GM13976 (cell line): ENCODE measurements around the gene MPRIP.

ENCODE experiments used
- DNase-seq: peaks from one replicate; pipeline ENCODE4 v3.0.0; 2012; ENCODE audit warnings: low spot score
- in situ Hi-C: fragments of 300-500 bp; cut with MboI; formaldehyde crosslinking; loops from one replicate; pipeline ENCODE4 v1.12.0; 2022; ENCODE audit warnings: low sequenced_read_pairs, mixed read lengths, inconsistent platforms; ENCODE audit not compliant: unreplicated experiment
- TF ChIP-seq, protein P1 (sequence below): IDR thresholded peaks from 2 replicates; pipeline ENCODE4 v1.5.1; 2012; ENCODE audit warnings: borderline replicate concordance, mild to moderate bottlenecking; ENCODE audit not compliant: insufficient read depth; ENCODE audit errors: extremely low read depth, missing control alignments, control extremely low read depth

The MPRIP gene

DNA sequence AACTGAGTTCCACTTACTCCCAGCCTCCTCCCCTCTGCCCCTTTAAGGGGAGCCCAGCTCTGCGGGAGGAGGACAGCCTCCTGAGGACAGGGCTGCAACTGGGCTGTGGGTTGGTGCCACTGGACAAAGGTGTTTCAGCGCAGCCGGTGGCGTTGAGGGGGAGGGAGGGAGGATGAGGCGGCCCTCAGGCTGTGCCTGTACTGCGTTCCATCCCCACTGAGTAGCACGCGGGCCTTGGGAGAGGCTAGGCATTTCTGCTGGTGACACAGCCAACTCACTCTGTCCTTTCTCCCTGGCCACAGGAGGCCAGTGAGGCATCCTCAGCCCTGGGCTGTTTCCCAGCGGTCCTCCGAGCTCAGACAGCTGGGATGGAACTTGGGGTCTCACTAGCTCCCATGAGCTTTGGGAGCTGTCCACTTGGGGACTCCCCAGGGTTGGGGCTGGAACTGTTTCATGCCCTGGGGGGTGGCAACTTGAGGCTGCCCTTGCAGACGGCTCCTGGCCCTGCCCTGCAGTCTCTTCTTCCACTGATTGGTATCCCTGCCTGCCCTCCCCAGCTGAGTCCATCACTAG, 70.5 kb downstream of the MPRIP start:
- in situ Hi-C loops, result loop anchor here (10.0 kb wide), 1 partner anchor 62 kb away; no protein-coding TSS in a partner anchor
- DNase-seq, result no peak
- TF ChIP-seq, protein P1, sequence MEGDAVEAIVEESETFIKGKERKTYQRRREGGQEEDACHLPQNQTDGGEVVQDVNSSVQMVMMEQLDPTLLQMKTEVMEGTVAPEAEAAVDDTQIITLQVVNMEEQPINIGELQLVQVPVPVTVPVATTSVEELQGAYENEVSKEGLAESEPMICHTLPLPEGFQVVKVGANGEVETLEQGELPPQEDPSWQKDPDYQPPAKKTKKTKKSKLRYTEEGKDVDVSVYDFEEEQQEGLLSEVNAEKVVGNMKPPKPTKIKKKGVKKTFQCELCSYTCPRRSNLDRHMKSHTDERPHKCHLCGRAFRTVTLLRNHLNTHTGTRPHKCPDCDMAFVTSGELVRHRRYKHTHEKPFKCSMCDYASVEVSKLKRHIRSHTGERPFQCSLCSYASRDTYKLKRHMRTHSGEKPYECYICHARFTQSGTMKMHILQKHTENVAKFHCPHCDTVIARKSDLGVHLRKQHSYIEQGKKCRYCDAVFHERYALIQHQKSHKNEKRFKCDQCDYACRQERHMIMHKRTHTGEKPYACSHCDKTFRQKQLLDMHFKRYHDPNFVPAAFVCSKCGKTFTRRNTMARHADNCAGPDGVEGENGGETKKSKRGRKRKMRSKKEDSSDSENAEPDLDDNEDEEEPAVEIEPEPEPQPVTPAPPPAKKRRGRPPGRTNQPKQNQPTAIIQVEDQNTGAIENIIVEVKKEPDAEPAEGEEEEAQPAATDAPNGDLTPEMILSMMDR, result no peak

DNA sequence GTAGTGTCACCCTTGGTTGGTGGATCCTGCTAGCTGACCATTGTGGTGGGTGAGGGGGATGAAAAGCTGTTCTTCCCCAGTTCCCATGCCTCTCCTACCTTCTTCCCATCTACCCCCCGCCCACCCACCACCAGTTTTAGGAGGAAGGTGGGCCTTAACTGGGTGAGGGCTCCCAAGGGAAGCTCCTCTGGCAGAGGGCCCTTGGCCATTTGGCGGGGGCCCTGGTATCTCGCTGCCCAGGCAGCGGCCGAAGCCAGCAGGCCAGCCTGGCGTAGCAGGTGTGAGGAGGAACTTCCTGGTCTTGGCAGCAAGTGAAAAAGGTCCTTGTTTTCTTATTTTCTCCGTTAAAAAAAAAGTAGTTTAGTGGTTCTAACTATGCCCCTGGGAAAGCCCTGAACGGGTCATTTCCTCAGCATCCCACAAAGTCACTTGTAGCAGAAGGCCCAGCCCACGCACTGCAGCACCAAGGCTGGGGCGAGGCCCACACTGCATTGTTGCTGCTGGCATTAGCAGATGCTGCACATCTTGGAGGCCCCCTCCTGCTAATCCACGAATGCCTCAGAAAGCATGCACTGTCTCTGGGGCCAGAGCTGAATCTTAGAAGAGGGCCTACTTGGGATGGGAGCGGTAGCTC, 72.5 kb downstream of the MPRIP start:
- DNase-seq, result peak; percentile 62
- TF ChIP-seq, protein P1, result no peak
- in situ Hi-C loops, result loop anchor here (10.0 kb wide), 1 partner anchor 60 kb away; no protein-coding TSS in a partner anchor

DNA sequence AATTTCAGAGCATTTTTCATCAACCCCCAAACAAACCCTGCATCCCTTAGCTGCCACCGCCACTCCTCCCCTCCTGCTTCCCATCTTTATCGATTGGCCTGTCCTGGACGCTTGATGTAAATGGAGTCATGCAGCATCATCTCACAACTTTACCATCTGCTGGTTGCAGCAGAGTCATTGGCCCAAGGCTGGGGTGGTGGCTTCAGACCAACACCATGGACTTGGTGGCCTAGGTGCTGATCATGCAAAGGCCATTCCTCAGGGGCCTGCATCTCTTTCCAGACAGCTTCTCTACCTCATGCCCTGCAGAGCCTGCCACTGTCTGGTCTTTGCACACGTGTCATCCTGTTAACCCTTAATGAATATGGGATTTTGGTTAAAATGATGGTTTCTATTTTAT, 73.4 kb downstream of the MPRIP start:
- in situ Hi-C loops, result loop anchor here (10.0 kb wide), 1 partner anchor 59 kb away; no protein-coding TSS in a partner anchor
- TF ChIP-seq, protein P1, result no peak

DNA sequence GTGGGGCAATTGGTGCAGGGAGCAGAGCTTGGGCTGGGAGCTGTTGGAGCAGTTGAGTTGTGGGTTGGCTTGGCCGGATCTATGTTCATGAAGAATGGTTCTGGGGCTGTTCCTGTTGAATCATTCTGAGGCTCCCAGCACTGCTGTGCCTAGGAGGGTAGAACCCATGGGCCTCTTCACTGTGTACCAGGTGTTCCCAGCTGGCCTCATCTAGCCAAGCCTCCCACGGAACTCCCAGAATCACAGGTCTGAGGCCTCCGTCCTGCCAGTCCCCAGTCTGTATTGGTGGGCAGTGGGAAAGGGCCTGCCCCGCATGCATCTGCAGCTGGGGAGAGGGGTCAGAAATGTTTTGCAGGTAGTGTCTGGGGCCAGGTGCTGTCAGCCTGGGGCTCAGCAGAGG, 74.1 kb downstream of the MPRIP start:
- TF ChIP-seq, protein P1, result no peak
- no peak for DNase-seq
- in situ Hi-C loops, result loop anchor here (10.0 kb wide), 1 partner anchor 58 kb away; no protein-coding TSS in a partner anchor

More for the DNA sequence above, 73.4 kb downstream of the MPRIP start:
- no peak for DNase-seq

DNA sequence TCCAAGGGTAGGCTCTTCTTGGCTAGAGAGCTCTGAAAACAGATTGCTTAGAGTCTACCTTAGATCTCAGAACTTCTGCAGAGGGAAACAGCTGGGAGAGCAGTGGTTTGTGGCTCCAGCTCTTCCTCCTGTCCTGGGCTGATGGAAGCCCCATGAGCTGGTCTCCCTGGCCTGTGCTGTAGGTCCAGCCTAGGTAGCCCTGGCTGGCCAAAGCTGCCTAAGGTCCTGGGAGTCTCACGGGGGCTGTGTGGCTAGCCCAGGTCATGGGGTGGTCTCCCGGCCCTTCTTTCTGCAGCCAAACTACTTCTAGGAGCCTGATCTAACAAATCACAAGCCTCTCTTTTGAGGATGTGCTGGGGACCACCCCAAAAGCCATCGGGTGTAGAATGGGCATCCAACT, 75.7 kb downstream of the MPRIP start:
- in situ Hi-C loops, result loop anchor here (10.0 kb wide), 1 partner anchor 57 kb away; no protein-coding TSS in a partner anchor

DNA sequence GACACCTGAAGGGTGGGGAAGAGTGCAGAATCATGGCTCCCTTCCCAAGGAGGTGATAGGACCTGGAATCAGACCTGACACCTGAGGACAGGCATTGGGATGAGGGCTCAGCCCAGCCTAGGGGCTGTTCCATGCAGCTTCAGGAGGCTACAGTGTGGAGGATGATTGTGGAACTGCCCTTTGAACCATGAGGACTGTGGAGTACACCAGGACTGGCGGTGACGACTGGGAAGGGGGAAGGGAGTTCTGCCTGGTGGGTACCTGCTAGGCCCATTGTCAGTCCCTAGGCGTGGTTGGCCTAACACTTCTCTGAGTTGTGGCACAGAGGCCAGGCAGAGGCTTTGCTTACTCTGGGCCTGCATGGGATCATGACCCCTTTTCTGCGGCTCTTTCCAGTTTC, 76.1 kb downstream of the MPRIP start:
- in situ Hi-C loops, result loop anchor here (10.0 kb wide), 1 partner anchor 56 kb away; no protein-coding TSS in a partner anchor
- TF ChIP-seq, protein P1, result no peak
- no peak for DNase-seq

More for the DNA sequence above, 75.7 kb downstream of the MPRIP start:
- TF ChIP-seq, protein P1, result no peak
- no peak for DNase-seq
